Testis (tissue), 2 donors: ENCODE data around the gene MKKS.

Experiments
- POLR2A ChIP-seq: fragments of 450-650 bp; IDR thresholded peaks from one replicate; pipeline ENCODE4 v1.6.1; 2017; ENCODE audit warnings: antibody characterized with exemption, mild to moderate bottlenecking, moderate library complexity
- TF ChIP-seq, protein P1 (sequence below), 3 experiments: fragments of 450-650 bp in 2 of 3; fragments of 200-600 bp in 1 of 3; sonication (generic) in 1 of 3; IDR thresholded peaks; one replicate each; pipeline ENCODE4 v1.5.1; 2016 to 2019; ENCODE audit warnings: antibody characterized with exemption in 3 of 3, mild to moderate bottlenecking in 2 of 3, moderate library complexity in 1 of 3

DNA sequence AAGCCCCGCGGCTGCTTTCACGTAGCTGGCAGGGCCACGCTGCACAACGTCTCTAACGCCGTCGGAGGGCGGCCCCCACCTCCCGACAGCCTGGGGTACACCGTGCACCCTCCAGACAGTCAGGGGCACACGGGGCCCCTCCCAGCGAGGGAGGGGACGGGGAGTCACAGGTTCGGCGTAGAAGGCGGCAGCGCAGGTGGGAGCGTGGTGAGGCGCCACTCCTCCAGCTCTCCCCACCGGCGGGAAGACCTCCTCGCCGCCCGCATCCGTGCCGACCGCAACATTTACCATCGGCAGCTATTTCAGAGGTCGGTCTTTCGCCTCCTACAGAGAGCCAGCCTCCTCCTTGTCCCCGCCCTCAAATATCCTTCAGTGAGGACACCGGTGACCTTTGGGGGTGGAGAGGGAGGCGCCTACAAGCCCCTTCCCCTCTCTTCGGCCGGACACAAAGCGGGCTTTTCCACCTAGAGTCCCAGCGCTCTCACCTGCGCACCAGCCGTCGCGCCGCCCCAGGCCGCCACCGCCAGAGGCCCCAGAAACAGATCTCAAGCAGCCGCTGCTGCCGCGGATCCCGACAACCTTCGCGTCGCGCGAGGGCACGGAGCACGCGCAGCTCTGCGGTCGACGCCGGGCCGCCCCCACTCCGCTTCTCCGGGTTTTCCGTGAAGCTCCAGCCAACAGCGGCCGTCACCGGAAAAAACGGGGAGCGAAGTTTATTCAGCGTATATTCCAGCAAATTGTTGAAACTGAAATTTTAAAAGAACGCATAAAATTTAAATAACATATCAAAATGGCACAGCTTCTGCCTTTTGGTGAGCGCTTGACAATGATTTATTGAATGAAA, at the start of gene MKKS:
- TF ChIP-seq, protein P1, sequence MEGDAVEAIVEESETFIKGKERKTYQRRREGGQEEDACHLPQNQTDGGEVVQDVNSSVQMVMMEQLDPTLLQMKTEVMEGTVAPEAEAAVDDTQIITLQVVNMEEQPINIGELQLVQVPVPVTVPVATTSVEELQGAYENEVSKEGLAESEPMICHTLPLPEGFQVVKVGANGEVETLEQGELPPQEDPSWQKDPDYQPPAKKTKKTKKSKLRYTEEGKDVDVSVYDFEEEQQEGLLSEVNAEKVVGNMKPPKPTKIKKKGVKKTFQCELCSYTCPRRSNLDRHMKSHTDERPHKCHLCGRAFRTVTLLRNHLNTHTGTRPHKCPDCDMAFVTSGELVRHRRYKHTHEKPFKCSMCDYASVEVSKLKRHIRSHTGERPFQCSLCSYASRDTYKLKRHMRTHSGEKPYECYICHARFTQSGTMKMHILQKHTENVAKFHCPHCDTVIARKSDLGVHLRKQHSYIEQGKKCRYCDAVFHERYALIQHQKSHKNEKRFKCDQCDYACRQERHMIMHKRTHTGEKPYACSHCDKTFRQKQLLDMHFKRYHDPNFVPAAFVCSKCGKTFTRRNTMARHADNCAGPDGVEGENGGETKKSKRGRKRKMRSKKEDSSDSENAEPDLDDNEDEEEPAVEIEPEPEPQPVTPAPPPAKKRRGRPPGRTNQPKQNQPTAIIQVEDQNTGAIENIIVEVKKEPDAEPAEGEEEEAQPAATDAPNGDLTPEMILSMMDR (IDR thresholded peaks at IDR 0.05): no peak
- TF ChIP-seq POLR2A: no peak
